HG03571 (cell line): Measurements from ENCODE around the gene RSPRY1.

Experiments
- ATAC-seq: cut with Tn5 transposase; IDR thresholded peaks from one replicate; pipeline ENCODE4 v1.9.1; 2021; ENCODE audit not compliant: unreplicated experiment

Gene RSPRY1

DNA sequence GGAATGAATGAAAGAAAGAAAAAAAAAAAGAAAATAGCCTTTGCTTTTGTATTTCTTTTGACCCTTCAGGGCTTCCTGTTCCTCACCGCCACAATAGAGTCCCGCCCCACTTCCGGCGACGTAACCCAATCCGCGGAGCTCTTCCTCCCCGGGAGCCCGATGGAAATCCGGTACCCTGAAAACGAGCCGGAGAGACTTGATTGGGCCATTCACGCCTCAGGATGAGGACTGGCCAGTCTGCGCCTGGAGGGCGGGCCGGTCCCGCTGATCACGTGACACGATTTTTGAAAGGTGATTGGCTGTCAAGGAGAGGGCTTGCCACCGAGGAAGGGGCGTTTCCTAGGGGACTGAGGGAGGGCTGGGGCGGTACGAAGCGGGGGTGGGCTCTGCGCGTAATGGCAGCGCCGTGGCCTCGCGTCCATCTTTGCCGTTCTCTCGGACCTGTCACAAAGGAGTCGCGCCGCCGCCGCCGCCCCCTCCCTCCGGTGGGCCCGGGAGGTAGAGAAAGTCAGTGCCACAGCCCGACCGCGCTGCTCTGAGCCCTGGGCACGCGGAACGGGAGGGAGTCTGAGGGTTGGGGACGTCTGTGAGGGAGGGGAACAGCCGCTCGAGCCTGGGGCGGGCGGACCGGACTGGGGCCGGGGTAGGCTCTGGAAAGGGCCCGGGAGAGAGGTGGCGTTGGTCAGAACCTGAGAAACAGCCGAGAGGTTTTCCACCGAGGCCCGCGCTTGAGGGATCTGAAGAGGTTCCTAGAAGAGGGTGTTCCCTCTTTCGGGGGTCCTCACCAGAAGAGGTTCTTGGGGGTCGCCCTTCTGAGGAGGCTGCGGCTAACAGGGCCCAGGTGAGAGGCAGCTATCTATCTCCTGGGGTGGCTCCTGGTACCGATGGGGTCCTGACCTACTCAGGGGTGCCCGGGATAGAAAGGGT is at the start of gene RSPRY1, which contains the start of gene PSME3IP1:
Gene RSPRY1, plus strand, starts transcription at position 385 of the 927 bp plus-strand sequence. CDS start 18,330 bp downstream, outside the sequence.
Gene PSME3IP1, minus strand, starts transcription at position 95 of the 927 bp plus-strand sequence. CDS start 12,185 bp downstream, outside the sequence.
- ATAC-seq = peak; percentile 88

DNA sequence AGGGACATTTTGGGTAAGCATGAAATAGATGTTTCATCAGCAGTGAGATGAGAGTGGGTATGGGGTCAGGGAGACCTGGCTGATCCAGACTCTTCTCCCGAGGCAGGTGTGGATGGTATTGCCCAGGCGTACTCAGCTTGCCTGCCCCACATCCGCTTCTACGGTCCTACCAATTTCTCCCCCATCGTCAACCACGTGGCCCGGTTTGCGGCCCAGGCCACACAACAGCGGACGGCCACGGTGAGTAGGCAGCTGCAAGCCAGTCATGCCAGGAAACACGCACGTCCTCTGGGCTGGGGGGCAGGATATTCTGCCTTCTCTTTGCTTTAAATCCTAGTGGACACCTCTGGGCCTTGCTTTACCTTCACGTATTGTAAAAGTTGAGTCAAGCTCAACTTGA is 49.1 kb upstream of the RSPRY1 start:
- ATAC-seq = no peak

DNA sequence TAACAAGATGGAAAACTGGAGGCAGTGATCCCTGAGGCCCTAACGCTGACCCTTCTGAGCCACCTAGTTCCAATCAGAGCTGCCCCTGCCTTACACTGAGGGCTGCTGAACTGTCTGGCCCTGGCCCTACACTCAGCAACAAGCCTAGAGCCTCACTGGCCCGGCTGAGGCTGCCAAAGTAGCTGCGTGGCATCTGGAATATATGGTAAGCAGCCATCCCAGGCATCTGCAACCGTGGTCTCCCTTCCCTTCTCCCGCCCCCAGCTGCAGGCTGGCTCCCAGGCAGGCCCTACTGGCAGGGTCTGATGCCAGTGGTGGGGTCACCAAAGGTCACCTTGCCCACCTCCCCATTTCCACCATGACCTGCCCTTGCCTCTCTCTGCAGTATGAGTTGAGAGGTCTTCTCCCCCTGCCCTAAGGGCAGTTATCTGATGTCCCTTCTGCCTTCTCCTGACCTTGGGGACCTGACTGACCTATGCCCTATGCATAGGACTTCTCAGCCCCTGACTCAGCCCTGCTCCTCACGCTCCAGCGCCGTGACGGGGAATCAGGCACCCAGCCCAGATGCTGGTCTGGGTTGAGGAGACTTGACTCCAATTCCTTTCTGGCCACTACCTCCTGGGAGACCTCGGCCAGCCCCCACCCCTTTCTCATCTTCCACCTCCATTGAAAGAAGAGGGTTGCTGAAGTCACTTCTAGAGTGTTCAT is 48.4 kb upstream of the RSPRY1 start:
- ATAC-seq = no peak

DNA sequence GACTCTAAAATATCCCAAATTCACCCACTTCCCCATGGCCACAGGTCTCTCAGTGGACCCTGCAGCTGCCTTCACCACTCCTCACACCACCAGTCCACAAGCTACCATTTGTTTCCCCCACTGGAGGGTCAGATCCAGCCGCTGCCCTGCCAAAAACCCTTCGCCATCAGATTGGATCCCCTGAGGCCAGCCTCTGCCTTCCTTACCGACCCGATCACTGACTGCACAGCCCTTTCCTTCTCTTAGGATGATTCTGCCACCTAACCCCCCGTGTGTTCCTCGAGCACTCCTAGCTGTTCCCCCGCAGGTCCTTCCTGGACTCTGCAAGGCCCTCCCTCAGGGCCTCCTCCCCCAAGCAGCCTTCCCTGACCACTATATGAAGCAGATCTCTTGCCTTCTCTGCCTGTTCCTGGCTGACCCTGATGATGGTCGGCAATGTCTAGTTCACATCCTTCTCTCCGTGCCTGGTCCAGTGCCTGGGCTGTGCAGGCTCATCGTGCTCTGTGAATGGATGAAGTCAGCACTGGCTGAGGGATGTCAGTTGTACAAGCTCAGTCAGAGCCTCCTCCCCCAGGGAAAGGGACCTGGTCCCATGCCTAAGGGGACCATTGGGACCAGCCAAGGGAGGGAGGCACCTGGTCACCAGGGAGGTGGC is 47.7 kb upstream of the RSPRY1 start:
- no peak for ATAC-seq

DNA sequence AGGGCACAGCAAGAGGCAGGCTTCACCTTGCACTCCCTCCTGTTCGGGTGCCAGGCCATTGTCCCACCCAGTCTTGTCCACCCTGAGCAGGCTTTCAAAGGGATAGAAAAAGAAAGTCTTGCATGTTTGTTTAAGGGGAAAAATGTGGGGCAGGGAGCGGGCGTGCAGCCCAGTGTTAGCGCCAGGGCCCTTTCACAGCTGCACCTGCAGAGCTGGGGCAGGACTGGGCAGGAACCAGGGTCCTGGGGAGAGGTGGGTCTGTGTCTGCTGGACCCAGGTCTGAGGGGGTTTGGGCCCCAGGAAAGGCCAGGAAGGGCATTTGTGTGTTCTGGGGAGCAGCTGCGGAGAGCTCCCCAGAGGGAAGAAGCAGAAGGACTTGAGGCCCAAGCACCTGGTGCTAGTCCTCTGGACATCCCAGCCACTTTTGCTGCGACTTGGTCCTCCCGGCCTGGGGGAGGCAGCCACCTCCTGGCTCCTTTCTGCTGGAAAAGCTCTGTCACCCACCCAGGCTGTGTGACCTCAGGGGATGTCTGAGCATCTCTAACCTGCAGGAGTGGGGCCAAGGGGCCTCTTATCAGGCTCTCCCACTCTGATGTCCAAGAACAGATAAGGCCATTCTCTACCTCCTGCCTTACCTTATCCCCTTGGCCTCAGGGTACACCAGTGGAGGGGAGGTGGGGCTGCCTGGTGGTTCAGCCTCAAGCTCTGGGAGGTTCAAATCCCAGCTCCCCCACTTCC is 45.0 kb upstream of the RSPRY1 start:
- no peak for ATAC-seq

DNA sequence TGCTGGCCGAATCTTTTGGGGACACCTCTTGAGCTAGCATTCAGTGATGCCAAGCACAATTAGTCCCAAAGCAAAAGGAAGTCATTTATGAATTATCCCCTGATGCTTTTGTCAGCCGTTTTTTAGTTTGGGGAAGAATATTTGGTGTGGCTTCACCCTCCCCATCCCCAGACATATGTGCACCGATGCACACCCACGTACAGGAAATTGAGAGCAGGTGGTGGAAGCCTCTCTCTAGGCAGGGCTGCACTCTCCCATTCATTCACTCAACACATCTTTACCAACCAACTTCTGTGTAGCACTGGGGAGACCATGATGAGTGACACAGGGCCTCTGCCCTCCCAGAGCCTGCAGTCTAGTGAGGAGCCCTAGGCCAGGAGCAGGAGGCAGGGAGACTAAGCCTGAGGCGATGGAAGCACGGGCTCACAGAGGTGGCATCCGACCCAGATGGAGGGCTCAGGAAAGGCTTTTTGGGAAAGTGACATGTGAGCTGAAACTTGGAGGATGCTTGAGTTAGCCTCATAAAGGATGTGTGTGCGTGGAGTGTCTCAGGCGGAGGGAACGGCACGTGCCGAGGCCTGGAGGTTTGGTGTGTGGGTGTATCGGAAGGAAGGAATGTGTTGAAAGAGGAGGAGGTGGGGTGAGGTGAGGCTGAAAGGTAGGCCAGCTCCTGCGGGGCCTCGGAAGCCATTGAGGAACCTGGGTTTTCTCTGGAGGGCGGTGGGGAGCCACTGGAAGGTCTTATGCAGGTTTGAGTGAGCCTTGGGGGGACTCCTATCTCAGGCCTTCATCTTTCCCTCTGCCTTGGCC is 44.1 kb upstream of the RSPRY1 start:
- no peak for ATAC-seq

DNA sequence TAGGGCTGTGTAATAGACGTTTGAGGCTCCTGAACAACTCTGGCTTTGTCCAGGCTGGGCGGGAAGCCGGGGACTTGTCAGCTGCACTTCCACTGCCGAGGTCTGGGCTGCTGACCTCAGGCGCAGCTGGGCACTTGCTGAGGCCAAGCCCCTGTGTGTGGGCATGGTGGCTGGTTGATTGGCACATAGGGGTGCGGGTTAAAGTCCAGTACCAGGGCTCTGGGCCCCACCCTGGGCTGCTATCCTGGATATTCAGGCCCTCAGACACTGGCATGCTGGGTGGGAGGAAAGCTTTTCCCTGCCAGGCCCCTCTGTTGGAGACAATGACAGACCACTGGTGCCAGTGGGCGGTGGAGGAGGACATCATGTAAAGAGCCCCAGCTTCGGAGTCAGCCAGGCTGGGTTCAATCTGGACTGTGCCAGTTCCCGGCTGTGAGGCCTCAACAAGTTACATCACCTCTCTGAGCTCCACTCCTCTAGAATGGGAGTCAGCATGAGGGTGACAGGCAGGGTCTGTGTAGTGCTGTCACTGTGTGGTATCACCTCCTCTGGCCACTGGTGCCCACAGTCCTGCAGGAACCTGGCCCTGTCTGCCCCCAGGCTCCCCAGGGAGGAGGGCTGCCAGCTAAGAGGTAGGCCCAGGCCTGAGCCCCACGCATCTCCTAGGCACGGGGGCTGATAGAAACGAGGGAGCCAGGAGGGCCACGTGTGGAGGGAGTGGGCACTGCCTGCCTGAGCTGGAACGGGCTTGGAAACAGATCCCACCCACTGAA is 42.8 kb upstream of the RSPRY1 start:
- ATAC-seq = no peak

DNA sequence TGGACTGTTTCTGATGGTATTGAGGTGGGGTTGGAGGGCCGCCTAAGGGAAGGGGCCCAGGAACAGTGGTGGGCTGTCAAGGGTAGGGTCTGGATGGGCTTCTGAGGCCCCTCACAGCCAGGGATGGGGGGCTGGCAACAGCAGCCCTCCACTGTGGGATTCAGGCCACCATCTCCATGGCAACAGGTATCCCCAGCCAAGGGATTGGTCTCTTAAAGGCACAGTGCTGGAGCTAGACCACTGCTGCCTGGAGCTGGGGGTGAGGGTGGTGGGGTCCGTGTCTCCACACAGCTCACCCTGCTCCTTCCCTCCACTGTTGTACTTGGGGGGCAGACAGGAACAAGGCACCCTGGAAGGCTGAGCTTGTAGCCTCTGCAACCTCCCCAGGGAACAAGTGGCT is 42.1 kb upstream of the RSPRY1 start:
- ATAC-seq = no peak

DNA sequence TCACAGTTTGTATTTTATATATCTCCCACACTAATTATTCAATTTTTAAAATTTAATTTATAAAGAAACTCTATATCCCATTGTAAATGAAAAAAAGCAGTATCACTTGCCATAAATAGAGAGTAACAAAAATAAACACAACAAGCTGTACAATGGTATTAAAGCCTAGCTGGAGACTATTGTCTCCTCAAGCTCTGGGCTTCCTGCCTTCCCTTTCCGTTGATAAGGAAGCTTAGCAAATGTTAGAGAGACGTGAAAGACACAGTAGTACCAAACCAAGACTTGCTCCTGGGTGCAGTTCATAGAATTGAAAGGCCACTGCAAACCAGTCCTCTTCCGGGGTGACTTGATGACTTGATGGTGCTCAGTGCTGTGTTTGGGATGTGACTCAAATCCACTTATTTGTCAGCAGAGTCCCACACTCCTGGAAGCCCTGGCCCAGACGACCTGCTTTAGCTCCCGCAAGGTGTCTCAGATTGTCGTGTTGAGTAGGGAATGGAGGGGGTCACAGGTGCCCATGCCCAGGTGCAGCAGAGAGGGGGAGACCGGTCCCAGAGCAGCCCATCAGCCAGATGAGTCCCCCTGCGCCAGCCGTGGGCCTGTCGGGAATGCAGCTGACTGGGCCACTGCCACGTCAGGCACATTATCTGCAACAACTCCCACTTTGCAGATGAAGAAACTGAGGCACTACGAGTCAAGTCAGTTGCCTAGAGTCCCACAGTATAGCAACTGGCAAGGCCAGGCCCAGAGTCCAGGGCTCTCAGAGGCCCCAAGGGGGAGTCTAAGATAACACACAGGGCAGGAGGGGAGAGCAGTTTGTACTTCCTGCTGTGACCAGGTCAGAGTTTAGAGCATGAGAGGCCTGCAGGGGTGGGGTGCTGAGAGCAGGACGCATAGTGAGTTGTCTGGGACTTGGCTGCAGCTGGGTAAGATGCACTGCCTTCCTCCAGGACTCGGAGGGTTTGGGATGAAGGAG is 40.8 kb upstream of the RSPRY1 start:
- ATAC-seq = no peak

DNA sequence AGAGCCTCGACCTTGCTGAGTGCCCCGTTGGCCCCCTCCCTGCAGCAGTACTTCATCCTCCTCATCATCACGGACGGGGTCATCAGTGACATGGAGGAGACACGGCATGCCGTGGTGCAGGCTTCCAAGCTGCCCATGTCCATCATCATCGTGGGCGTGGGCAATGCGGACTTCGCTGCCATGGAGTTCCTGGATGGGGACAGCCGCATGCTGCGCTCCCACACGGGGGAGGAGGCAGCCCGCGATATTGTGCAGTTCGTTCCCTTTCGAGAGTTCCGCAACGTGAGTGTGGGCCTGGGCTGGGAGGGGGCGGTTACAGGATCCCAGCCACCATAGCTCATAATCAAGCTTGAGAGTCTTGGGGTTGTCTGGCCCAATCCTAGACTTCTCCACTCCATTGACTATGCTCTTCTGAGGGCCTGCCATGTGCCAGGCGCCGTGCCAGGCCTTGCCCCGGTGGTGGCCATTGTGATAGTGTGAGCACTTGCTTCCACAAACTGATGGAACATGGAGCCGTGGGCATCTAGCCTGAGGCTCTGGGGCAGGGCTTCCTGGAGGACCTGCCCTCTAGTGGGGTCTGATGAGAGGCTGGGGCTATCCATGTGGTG is 40.0 kb upstream of the RSPRY1 start:
- ATAC-seq = no peak

DNA sequence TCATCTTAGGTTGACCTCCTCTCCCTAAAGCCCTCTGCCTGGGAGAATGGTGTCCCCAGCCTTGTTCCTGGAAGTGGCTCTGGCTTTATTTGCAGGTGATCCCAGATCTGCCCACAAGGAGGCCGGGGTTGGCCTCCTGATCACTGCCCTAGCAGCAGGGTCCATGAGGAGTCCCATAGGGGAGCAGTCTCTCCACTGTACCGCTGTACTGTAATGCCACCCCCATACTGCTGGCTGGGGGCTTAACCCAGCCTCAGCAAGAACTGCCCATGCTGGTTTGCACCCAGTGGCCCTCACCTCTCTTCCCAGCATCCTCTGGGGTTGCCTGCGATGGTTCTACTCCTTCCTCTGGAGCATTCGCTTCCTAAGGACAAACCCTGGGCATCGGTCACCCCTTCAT is 39.4 kb upstream of the RSPRY1 start:
- ATAC-seq = no peak

DNA sequence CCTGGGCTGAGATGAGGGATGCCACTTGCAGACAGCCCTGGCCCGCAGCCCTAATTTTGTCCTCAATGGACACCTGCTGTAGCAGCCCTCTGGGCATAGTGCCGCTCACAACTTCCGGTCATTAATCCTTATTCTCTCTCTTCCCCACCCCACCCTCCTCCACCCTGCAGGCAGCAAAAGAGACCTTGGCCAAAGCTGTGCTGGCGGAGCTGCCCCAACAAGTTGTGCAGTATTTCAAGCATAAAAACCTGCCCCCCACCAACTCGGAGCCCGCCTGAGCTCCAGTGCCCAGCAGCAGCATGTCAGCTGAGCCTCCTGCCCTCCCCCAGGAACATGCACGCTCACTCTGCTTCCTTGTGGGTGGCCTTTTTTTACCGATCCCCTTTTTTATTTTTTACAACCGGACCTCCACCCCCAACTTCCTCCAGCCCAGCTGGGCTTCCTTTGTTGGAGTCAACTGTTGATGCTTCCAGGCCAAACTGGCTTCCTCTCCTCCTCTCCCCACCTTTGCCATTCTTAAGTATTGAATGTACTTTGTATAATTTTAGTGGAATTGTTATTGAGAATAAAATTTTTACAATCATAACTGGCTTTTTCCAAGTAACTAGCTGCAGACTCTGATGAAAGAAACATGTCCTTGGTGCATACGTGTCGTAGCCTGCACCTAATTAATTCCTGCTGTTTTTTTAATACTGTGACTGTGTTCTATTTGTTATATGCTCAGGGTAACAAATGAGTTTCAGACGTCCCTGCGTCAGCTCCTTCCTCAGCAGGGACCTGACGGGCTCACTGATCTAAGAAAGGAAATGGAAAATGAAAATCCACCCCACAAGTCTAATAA is 38.5 kb upstream of the RSPRY1 start:
- ATAC-seq = no peak

DNA sequence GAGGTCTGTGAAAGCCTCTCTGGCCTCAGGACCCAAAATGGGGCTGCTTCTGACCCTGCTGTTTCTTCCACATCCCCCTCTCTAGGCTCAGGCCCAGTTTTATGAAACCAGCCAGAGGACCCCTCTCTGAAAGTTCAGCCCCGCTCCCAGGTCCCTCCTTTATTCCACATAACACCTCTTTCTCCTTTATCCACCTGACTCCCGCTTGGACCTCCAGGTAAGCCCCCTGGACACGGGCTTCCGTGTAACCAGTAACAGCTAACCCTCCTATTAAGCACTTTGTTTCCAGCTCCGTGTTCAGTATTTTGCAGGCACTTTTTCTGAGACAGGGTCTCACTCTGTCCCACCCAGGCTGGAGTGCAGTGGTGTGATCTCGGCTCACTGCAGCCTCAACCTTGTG is 37.6 kb upstream of the RSPRY1 start:
- no peak for ATAC-seq

DNA sequence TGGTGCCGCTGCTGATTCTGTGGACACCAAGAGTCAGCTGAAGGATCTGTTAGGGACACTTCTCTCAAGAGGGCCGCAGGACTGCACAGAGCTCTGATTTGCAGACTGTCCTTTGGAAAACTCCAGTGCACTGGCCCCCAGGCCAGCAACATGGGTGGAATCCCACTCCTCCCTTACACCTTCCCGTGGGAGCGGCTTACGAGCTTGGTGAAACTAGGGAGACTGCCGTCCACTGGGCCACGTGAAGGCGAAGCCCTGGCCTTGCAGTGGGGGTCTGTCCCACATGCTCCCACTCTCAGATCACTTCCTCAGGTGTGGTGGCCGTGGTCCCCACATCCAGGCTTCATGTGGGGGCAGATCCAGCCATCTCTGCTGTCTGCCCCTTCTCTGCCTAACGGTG is 36.7 kb upstream of the RSPRY1 start:
- ATAC-seq = no peak

DNA sequence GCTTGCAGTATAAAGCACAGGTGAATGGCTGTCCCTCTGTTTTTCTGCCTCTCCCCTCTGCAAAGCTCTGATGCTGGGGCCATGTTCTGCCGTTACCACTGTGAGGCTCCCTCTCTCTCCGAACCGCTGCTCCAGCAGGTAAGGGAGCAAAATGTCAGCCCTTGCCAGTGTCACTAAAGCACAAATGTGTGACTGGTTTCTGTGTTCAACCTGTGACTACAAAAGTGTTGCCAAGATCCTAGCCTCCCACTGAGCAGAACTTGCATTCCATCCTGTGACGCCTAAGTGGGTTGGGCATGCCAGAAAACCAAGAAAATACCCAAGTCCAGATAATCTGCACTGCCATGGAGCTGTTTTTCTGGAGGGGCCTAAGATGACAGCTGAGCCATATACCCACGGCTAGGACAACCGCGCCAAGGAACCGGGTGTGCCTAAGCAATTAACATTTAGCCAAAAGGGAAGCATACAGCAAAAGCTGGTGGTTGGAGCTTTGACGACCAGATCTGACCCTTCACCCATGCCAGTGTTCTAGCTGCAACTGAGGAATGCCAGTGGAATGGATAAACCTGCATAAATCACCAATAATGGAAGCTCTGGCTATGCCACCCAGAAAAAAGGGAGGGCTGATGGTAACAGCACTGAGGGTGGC is 35.3 kb upstream of the RSPRY1 start:
- no peak for ATAC-seq

DNA sequence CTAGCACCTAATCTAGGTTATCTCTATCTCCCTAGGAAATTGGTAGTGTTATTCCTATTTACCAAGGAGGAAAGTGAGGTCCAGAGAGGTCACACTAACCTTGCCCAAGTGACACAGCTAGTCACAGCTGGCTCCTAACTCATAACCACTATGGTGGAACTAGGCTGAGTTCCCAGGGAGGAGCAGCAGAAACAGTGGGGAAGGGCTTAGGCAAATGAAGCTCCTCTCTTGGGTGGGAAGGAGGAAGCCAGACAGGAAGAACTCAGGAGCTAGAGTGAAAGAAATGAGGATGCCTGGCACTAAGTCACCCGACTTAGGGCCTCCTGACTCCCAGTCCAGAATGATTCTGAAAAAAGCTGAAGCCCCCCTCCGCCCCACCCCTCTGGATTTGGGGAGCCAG is 34.8 kb upstream of the RSPRY1 start:
- no peak for ATAC-seq
